ENCODE data around the gene VAT1L.

The VAT1L gene

GRCh38 chr16:77841502-77841763, 53.1 kb downstream of the VAT1L start:
- H3K36me3 ChIP-seq (ENCODE audit: insufficient read depth, insufficient read length, low read length): no peaks in the 10 kb centered on the region
- H3K4me3 ChIP-seq (ENCODE audit: insufficient read length, low read depth): no peak overlapping the region
- no peaks in the 10 kb centered on the region; the same call in 1 of the 2 replicates for H3K9me3 ChIP-seq (ENCODE audit: insufficient read depth, low read length)
- TF ChIP-seq SUZ12 (IDR thresholded peaks at IDR 0.05; ENCODE audit: extremely low read depth, insufficient read depth, insufficient read length) (no peak), YY1 (IDR thresholded peaks at IDR 0.05; ENCODE audit: insufficient read depth, insufficient read length) (no peak), ZNF274 (IDR thresholded peaks at IDR 0.05; ENCODE audit: low read depth, low read length) (no peak)
- H3K4me1 ChIP-seq (ENCODE audit: insufficient read depth, insufficient read length): peaks cover 6% of the 10 kb centered on the region
- no peak overlapping the region for H3K9ac ChIP-seq (ENCODE audit: insufficient read length, low read depth)
- DNase-seq (ENCODE audit: low read depth, low spot score): no peak
- no peaks in the 10 kb centered on the region for H3K27me3 ChIP-seq (ENCODE audit: insufficient read depth, insufficient read length)

GRCh38 chr16:77842468-77842867, 54.1 kb downstream of the VAT1L start:
- no peak for TF ChIP-seq YY1 (IDR thresholded peaks at IDR 0.05; ENCODE audit: insufficient read depth, insufficient read length)
- Histone ChIP-seq H3K9ac (ENCODE audit: insufficient read length, low read depth) (no peak overlapping the region), H3K9me3 (ENCODE audit: insufficient read depth, low read length) (no peaks in the 10 kb centered on the region), H3K4me1 (ENCODE audit: insufficient read depth, insufficient read length) (peaks cover 6% of the 10 kb centered on the region), H3K27me3 (ENCODE audit: insufficient read depth, insufficient read length) (no peaks in the 10 kb centered on the region), H3K4me3 (ENCODE audit: insufficient read length, low read depth) (no peak overlapping the region), H3K36me3 (ENCODE audit: insufficient read depth, insufficient read length, low read length) (peaks cover 3% of the 10 kb centered on the region)
- no peak for DNase-seq (ENCODE audit: low read depth, low spot score)

GRCh38 chr16:77843405-77843804, 55.0 kb downstream of the VAT1L start:
- no peak for DNase-seq (ENCODE audit: low read depth, low spot score)
- Histone ChIP-seq H3K9me3 (ENCODE audit: insufficient read depth, low read length) (no peaks in the 10 kb centered on the region), H3K4me1 (ENCODE audit: insufficient read depth, insufficient read length) (peaks cover 3% of the 10 kb centered on the region), H3K27me3 (ENCODE audit: insufficient read depth, insufficient read length) (no peaks in the 10 kb centered on the region), H3K4me3 (ENCODE audit: insufficient read length, low read depth) (no peak overlapping the region), H3K9ac (ENCODE audit: insufficient read length, low read depth) (no peak overlapping the region), H3K36me3 (ENCODE audit: insufficient read depth, insufficient read length, low read length) (peaks cover 4% of the 10 kb centered on the region)
- TF ChIP-seq SUZ12 (IDR thresholded peaks at IDR 0.05; ENCODE audit: extremely low read depth, insufficient read depth, insufficient read length) (no peak), YY1 (IDR thresholded peaks at IDR 0.05; ENCODE audit: insufficient read depth, insufficient read length) (no peak), ZNF274 (IDR thresholded peaks at IDR 0.05; ENCODE audit: low read depth, low read length) (no peak)

GRCh38 chr16:77844801-77845200, 56.4 kb downstream of the VAT1L start:
- no peak overlapping the region for H3K9ac ChIP-seq (ENCODE audit: insufficient read length, low read depth)
- H3K4me3 ChIP-seq (ENCODE audit: insufficient read length, low read depth): no peak overlapping the region
- peaks cover 4% of the 10 kb centered on the region for H3K36me3 ChIP-seq (ENCODE audit: insufficient read depth, insufficient read length, low read length)
- no peaks in the 10 kb centered on the region for H3K9me3 ChIP-seq (ENCODE audit: insufficient read depth, low read length)
- TF ChIP-seq SUZ12 (IDR thresholded peaks at IDR 0.05; ENCODE audit: extremely low read depth, insufficient read depth, insufficient read length): no peak
- TF ChIP-seq ZNF274 (IDR thresholded peaks at IDR 0.05; ENCODE audit: low read depth, low read length): no peak
- TF ChIP-seq YY1 (IDR thresholded peaks at IDR 0.05; ENCODE audit: insufficient read depth, insufficient read length): no peak
- DNase-seq (ENCODE audit: low read depth, low spot score): no peak
- no peaks in the 10 kb centered on the region for H3K27me3 ChIP-seq (ENCODE audit: insufficient read depth, insufficient read length)
- no peaks in the 10 kb centered on the region for H3K4me1 ChIP-seq (ENCODE audit: insufficient read depth, insufficient read length)

- H3K9ac ChIP-seq (ENCODE audit: insufficient read length, low read depth): no peak overlapping the region
- H3K9me3 ChIP-seq (ENCODE audit: insufficient read depth, low read length): no peaks in the 10 kb centered on the region
- no peak for DNase-seq (ENCODE audit: low read depth, low spot score)
- no peaks in the 10 kb centered on the region for H3K27me3 ChIP-seq (ENCODE audit: insufficient read depth, insufficient read length)
- no peaks in the 10 kb centered on the region for H3K4me1 ChIP-seq (ENCODE audit: insufficient read depth, insufficient read length)
- no peak overlapping the region for H3K4me3 ChIP-seq (ENCODE audit: insufficient read length, low read depth)
- peaks cover 4% of the 10 kb centered on the region for H3K36me3 ChIP-seq (ENCODE audit: insufficient read depth, insufficient read length, low read length)
- TF ChIP-seq YY1 (IDR thresholded peaks at IDR 0.05; ENCODE audit: insufficient read depth, insufficient read length) (no peak), SUZ12 (IDR thresholded peaks at IDR 0.05; ENCODE audit: extremely low read depth, insufficient read depth, insufficient read length) (no peak), ZNF274 (IDR thresholded peaks at IDR 0.05; ENCODE audit: low read depth, low read length) (no peak)
Measured at GRCh38 chr16:77849646-77850258, 61.4 kb downstream of the VAT1L start.

- H3K36me3 ChIP-seq (ENCODE audit: insufficient read depth, insufficient read length, low read length): peaks cover 4% of the 10 kb centered on the region
- no peaks in the 10 kb centered on the region for H3K4me1 ChIP-seq (ENCODE audit: insufficient read depth, insufficient read length)
- H3K9me3 ChIP-seq (ENCODE audit: insufficient read depth, low read length): no peaks in the 10 kb centered on the region
- H3K27me3 ChIP-seq (ENCODE audit: insufficient read depth, insufficient read length): no peaks in the 10 kb centered on the region
- DNase-seq (ENCODE audit: low read depth, low spot score): no peak
- TF ChIP-seq YY1 (IDR thresholded peaks at IDR 0.05; ENCODE audit: insufficient read depth, insufficient read length): no peak
- no peak for TF ChIP-seq ZNF274 (IDR thresholded peaks at IDR 0.05; ENCODE audit: low read depth, low read length)
- no peak for TF ChIP-seq SUZ12 (IDR thresholded peaks at IDR 0.05; ENCODE audit: extremely low read depth, insufficient read depth, insufficient read length)
- H3K4me3 ChIP-seq (ENCODE audit: insufficient read length, low read depth): no peak overlapping the region
- H3K9ac ChIP-seq (ENCODE audit: insufficient read length, low read depth): no peak overlapping the region
Measured at GRCh38 chr16:77850636-77851333, 62.4 kb downstream of the VAT1L start.

- no peaks in the 10 kb centered on the region for H3K9me3 ChIP-seq (ENCODE audit: insufficient read depth, low read length)
- H3K9ac ChIP-seq (ENCODE audit: insufficient read length, low read depth): no peak overlapping the region
- H3K4me3 ChIP-seq (ENCODE audit: insufficient read length, low read depth): no peak overlapping the region
- no peak for DNase-seq (ENCODE audit: low read depth, low spot score)
- H3K4me1 ChIP-seq (ENCODE audit: insufficient read depth, insufficient read length): no peaks in the 10 kb centered on the region
- H3K27me3 ChIP-seq (ENCODE audit: insufficient read depth, insufficient read length): no peaks in the 10 kb centered on the region
- no peaks in the 10 kb centered on the region for H3K36me3 ChIP-seq (ENCODE audit: insufficient read depth, insufficient read length, low read length)
- TF ChIP-seq ZNF274 (IDR thresholded peaks at IDR 0.05; ENCODE audit: low read depth, low read length) (no peak), SUZ12 (IDR thresholded peaks at IDR 0.05; ENCODE audit: extremely low read depth, insufficient read depth, insufficient read length) (no peak), YY1 (IDR thresholded peaks at IDR 0.05; ENCODE audit: insufficient read depth, insufficient read length) (no peak)
Measured at GRCh38 chr16:77853161-77853560, 64.8 kb downstream of the VAT1L start.

All from NT2/D1 (cell line).